GM12878 (cell line): ENCODE data around the gene NAXE. TPM values are rescaled to one million over a fixed set of nuclear protein-coding genes. Genes with fewer than 3 reads are reported as not detected.
A peak's percentile ranks its signal among the peaks of the same experiment; 100 is the strongest.

ENCODE experiments used
- ASH2L ChIP-seq: fragments of 300-600, 200-600 bp; sonication (generic); IDR thresholded peaks from 2 replicates; pipeline ENCODE4 v1.6.1; 2017; ENCODE audit warnings: low read depth, mild to moderate bottlenecking, borderline replicate concordance
- BACH1 ChIP-seq: fragments of 450-650 bp; IDR thresholded peaks from 2 replicates; pipeline ENCODE4 v1.6.1; 2017; ENCODE audit warnings: mild to moderate bottlenecking, borderline replicate concordance
- BCLAF1 ChIP-seq: fragments of 450-650 bp; IDR thresholded peaks from 2 replicates; pipeline ENCODE4 v1.6.1; 2017; ENCODE audit warnings: antibody characterized with exemption, mild to moderate bottlenecking, moderate library complexity
- CBX3 ChIP-seq: fragments of 200-600 bp; sonication (generic); IDR thresholded peaks from 2 replicates; pipeline ENCODE4 v1.6.1; 2016; ENCODE audit warnings: low read depth, borderline replicate concordance
- CHD1 ChIP-seq: IDR thresholded peaks from 2 replicates; pipeline ENCODE4 v1.6.1; 2012; ENCODE audit warnings: low read depth, low read length, improper control_type of control experiment
- E2F8 ChIP-seq: fragments of 450-650 bp; IDR thresholded peaks from 2 replicates; pipeline ENCODE4 v1.6.1; 2018; ENCODE audit warnings: mild to moderate bottlenecking, low read depth, moderate library complexity; ENCODE audit not compliant: partially characterized antibody
- FOXK2 ChIP-seq: fragments of 450-650 bp; IDR thresholded peaks from 2 replicates; pipeline ENCODE4 v1.6.1; 2017; ENCODE audit warnings: mild to moderate bottlenecking, moderate library complexity
- JUNB ChIP-seq: IDR thresholded peaks from 2 replicates; pipeline ENCODE4 v1.6.1; 2016; ENCODE audit warnings: antibody characterized with exemption, mild to moderate bottlenecking
- KAT2A ChIP-seq: conservative IDR thresholded peaks from 2 replicates; pipeline ENCODE4 v1.6.1; 2011; ENCODE audit warnings: low read depth, low read length; ENCODE audit not compliant: control insufficient read depth
- MYB ChIP-seq: fragments of 150-350 bp; IDR thresholded peaks from 2 replicates; pipeline ENCODE4 v1.6.1; 2014; ENCODE audit warnings: mild to moderate bottlenecking, low read depth, low read length, borderline replicate concordance
- NR2C1 ChIP-seq: fragments of 450-650 bp; IDR thresholded peaks from 2 replicates; pipeline ENCODE4 v1.6.1; 2017; ENCODE audit warnings: antibody characterized with exemption, mild to moderate bottlenecking, moderate library complexity
- NR2C2 ChIP-seq: IDR thresholded peaks from 2 replicates; pipeline ENCODE4 v1.6.1; 2011; ENCODE audit warnings: borderline replicate concordance, low read depth; ENCODE audit not compliant: control insufficient read depth, insufficient read length
- PAX5 ChIP-seq: IDR thresholded peaks from 2 replicates; pipeline ENCODE4 v1.6.1; 2011; ENCODE audit warnings: low read depth, low read length, borderline replicate concordance
- POLR2AphosphoS2 ChIP-seq: IDR thresholded peaks from 2 replicates; pipeline ENCODE4 v1.6.1; 2011; ENCODE audit warnings: low read depth, mild to moderate bottlenecking, low read length, improper control_type of control experiment, moderate library complexity
- PRDM15 ChIP-seq: fragments of 450-650 bp; formaldehyde crosslinking; IDR thresholded peaks from 2 replicates; pipeline ENCODE4 v1.4.0; 2020; ENCODE audit warnings: mild to moderate bottlenecking, moderate library complexity
- RUNX3 ChIP-seq: IDR thresholded peaks from 2 replicates; pipeline ENCODE4 v1.6.1; 2012; ENCODE audit warnings: low read length, inconsistent platforms
- SMC3 ChIP-seq: IDR thresholded peaks from 2 replicates; pipeline ENCODE4 v1.6.1; 2011; ENCODE audit warnings: low read length, improper control_type of control experiment, borderline replicate concordance
- SPI1 ChIP-seq: IDR thresholded peaks from 2 replicates; pipeline ENCODE4 v1.6.1; 2011; ENCODE audit warnings: low read depth, mild to moderate bottlenecking, low read length, moderate library complexity, borderline replicate concordance; ENCODE audit not compliant: insufficient read depth
- TCF12 ChIP-seq: IDR thresholded peaks from 2 replicates; pipeline ENCODE4 v1.6.1; 2011; ENCODE audit warnings: low read depth, mild to moderate bottlenecking, low read length
- WRNIP1 ChIP-seq: IDR thresholded peaks from 2 replicates; pipeline ENCODE4 v1.6.1; 2011; ENCODE audit warnings: low read depth, low read length, improper control_type of control experiment, borderline replicate concordance
- YY1 ChIP-seq: IDR thresholded peaks from 2 replicates; pipeline ENCODE4 v1.6.1; 2011; ENCODE audit warnings: low read depth, mild to moderate bottlenecking, low read length
- ZNF274 ChIP-seq: IDR thresholded peaks from one replicate; pipeline ENCODE4 v1.8.0; 2011; ENCODE audit not compliant: insufficient read length, insufficient read depth
- polyA plus RNA-seq, 11 experiments: library from polyadenylated mRNA; depleted of rRNA in 4 of 11; unstranded in 6 of 11; stranded (reverse) in 5 of 11; fragments of >200 nt; fragmentation: Nextera tagmentation in 4 of 11; fragmentation: Illumina TruSeq in 1 of 11; extraction: Ambion mirVana in 4 of 11; extraction: Trizol in 1 of 11; gene quantifications; 1 replicate in 1 of 11; 2 replicates in 10 of 11; pipeline versions ENCODE4 v1.2.1 to v1.2.3, GENCODE V29; 2011 to 2016; ENCODE audit warnings: inconsistent platforms in 2 of 11, missing spikeins in 2 of 11, low read depth in 1 of 11
- total RNA-seq, 4 experiments: library from RNA; depleted of rRNA in 3 of 4; stranded (reverse); fragments of >200 nt in 3 of 4; fragmentation: Illumina TruSeq in 1 of 4; extraction: Trizol in 1 of 4; gene quantifications; 2 replicates each; pipeline versions ENCODE4 v1.2.1 to v1.2.3, GENCODE V29; 2013 to 2021

NAXE gene
- total and polyA plus RNA-seq, 10 of the 15 experiments (the other 5 are each of a cell fraction or from before 2014, with no cell fraction given), result 17.8 to 93.3 (median 68.8) TPM

GRCh38 chr1:156571919-156572662 is 19.5 kb upstream of the NAXE start, which contains the start of gene IQGAP3 (continued):
- TF ChIP-seq MYB (no peak), ZNF274 (no peak), POLR2AphosphoS2 (no peak), CHD1 (no peak), RUNX3 (no peak; the same call in 1 of the 2 replicates), JUNB (no peak), SPI1 (peak; percentile 51; the same call in 1 of the 2 replicates), E2F8 (peak; percentile 82), FOXK2 (no peak), ASH2L (no peak), TCF12 (0 out of 2 replicates have a peak, but pooled peaks have one; percentile 26), WRNIP1 (no peak), BACH1 (no peak), PAX5 (no peak), PRDM15 (no peak), CBX3 (no peak), BCLAF1 (no peak), YY1 (peak; percentile 60; the same call in 1 of the 2 replicates), KAT2A (no peak), NR2C2 (no peak), NR2C1 (peak; percentile 23; the same call in 1 of the 2 replicates), SMC3 (no peak)
